IMR-90 (cell line): ENCODE data around the gene SLCO3A1. TPM values are rescaled to one million over a fixed set of nuclear protein-coding genes. Genes with fewer than 3 reads are reported as not detected.

Source experiments
- ATAC-seq: fragments of 200-7000 bp; cut with Tn5 transposase; 2 replicates; pipeline ENCODE4 v1.9.1; 2020; ENCODE audit warnings: low read depth, mild to moderate bottlenecking, moderate library complexity
- BruUV-seq: library from RNA; stranded (reverse); fragments of 400-500 nt; replicated peaks from 2 replicates; lab custom pipeline; 2021; lab: Mats Ljungman, UMichigan
- CTCF ChIA-PET: fragments of 300-600 bp; formaldehyde crosslinking; extraction: SDS; loops from one replicate; lab custom pipeline; 2021; ENCODE audit warnings: antibody characterized with exemption; lab: Yijun Ruan, JAX
- POLR2A ChIA-PET: fragments of 300-600 bp; sonication (Branson Sonifier 250); formaldehyde crosslinking; loops from one replicate; lab custom pipeline; 2022; ENCODE audit warnings: antibody characterized with exemption; ENCODE audit not compliant: unreplicated experiment; lab: Charles Lee
- DNase-seq: peaks from one replicate; pipeline ENCODE4 v3.0.0; 2013
- H2AFZ ChIP-seq: replicated peaks from 2 replicates; pipeline ENCODE3; 2013; ENCODE audit warnings: low read length, mild to moderate bottlenecking; ENCODE audit not compliant: poor library complexity
- H2AK5ac ChIP-seq: 2 replicates; pipeline ENCODE4 v1.6.1; 2013; ENCODE audit warnings: low read depth, low read length, inconsistent platforms
- H2AK9ac ChIP-seq: replicated peaks from 2 replicates; pipeline ENCODE3; 2013; ENCODE audit warnings: mild to moderate bottlenecking, low read depth, low read length, moderate library complexity; ENCODE audit not compliant: poor library complexity
- H2BK120ac ChIP-seq: 2 replicates; pipeline ENCODE4 v1.6.1; 2013; ENCODE audit warnings: low read depth, low read length, inconsistent platforms
- H2BK15ac ChIP-seq: 3 replicates; pipeline ENCODE4 v1.6.1; 2013; ENCODE audit warnings: low read depth, low read length, inconsistent platforms
- H2BK20ac ChIP-seq: 2 replicates; pipeline ENCODE4 v1.6.1; 2013; ENCODE audit warnings: low read depth, mild to moderate bottlenecking, inconsistent platforms, low read length, moderate library complexity
- H2BK5ac ChIP-seq: 2 replicates; pipeline ENCODE4 v1.6.1; 2013; ENCODE audit warnings: mild to moderate bottlenecking, low read depth, low read length, inconsistent platforms; ENCODE audit not compliant: poor library complexity, severe bottlenecking
- H3K14ac ChIP-seq: replicated peaks from 2 replicates; pipeline ENCODE4 v1.6.1; 2013; ENCODE audit warnings: low read depth, low read length, inconsistent platforms
- H3K18ac ChIP-seq: 2 replicates; pipeline ENCODE4 v1.6.1; 2013; ENCODE audit warnings: low read depth, low read length, control low read depth
- H3K23ac ChIP-seq: 2 replicates; pipeline ENCODE4 v1.6.1; 2013; ENCODE audit warnings: low read depth, low read length, inconsistent platforms
- H3K27ac ChIP-seq: 2 replicates; pipeline ENCODE4 v1.5.1; 2013; ENCODE audit warnings: mild to moderate bottlenecking, control low read depth, low read length; ENCODE audit not compliant: insufficient read depth
- H3K27me3 ChIP-seq: 2 replicates; pipeline ENCODE4 v1.6.1; 2013; ENCODE audit warnings: low read length; ENCODE audit not compliant: control insufficient read depth, insufficient read depth
- H3K36me3 ChIP-seq: 2 replicates; pipeline ENCODE4 v1.6.1; 2013; ENCODE audit warnings: low read length, mixed read lengths; ENCODE audit not compliant: control insufficient read depth, insufficient read depth
- H3K4ac ChIP-seq: 2 replicates; pipeline ENCODE4 v1.6.1; 2013; ENCODE audit warnings: low read depth, low read length, inconsistent platforms
- H3K4me1 ChIP-seq: 2 replicates; pipeline ENCODE4 v1.6.1; 2013; ENCODE audit warnings: low read length, mixed read lengths; ENCODE audit not compliant: control insufficient read depth, insufficient read depth
- H3K4me2 ChIP-seq: 2 replicates; pipeline ENCODE4 v1.6.1; 2013; ENCODE audit warnings: low read depth, mild to moderate bottlenecking, control low read depth, low read length, moderate library complexity
- H3K4me3 ChIP-seq: 2 replicates; pipeline ENCODE4 v1.5.1; 2013; ENCODE audit warnings: low read depth, mild to moderate bottlenecking, control low read depth, low read length, moderate library complexity; ENCODE audit not compliant: insufficient read depth
- H3K56ac ChIP-seq: 2 replicates; pipeline ENCODE4 v1.6.1; 2013; ENCODE audit warnings: low read length, inconsistent platforms; ENCODE audit not compliant: insufficient read depth; ENCODE audit errors: extremely low read depth
- H3K79me1 ChIP-seq, 2 experiments: 2 replicates each; pipeline ENCODE4 v1.6.1; 2013; ENCODE audit warnings: low read length in 2 of 2, inconsistent platforms in 1 of 2, low read depth in 1 of 2
- H3K9ac ChIP-seq: 2 replicates; pipeline ENCODE4 v1.6.1; 2013; ENCODE audit warnings: low read depth, low read length, control low read depth
- H3K9me1 ChIP-seq: 2 replicates; pipeline ENCODE4 v1.6.1; 2013; ENCODE audit warnings: low read length, inconsistent platforms; ENCODE audit not compliant: insufficient read depth
- H3K9me3 ChIP-seq: 2 replicates; pipeline ENCODE4 v1.6.1; 2013; ENCODE audit warnings: low read length; ENCODE audit not compliant: control insufficient read depth, insufficient read depth
- H4K20me1 ChIP-seq: 2 replicates; pipeline ENCODE4 v1.6.1; 2013; ENCODE audit warnings: low read length, inconsistent platforms; ENCODE audit not compliant: insufficient read depth
- H4K5ac ChIP-seq: 2 replicates; pipeline ENCODE4 v1.6.1; 2013; ENCODE audit warnings: mild to moderate bottlenecking, low read depth, low read length, control low read depth
- H4K8ac ChIP-seq, 2 experiments: 2 replicates each; pipeline ENCODE4 v1.6.1; 2013; ENCODE audit warnings: low read depth in 2 of 2, low read length in 2 of 2, control low read depth in 1 of 2, inconsistent platforms in 1 of 2
- H4K91ac ChIP-seq: 2 replicates; pipeline ENCODE4 v1.6.1; 2013; ENCODE audit warnings: low read depth, low read length, inconsistent platforms; ENCODE audit not compliant: insufficient read depth
- MAZ ChIP-seq: IDR thresholded peaks from 2 replicates; pipeline ENCODE4 v1.6.1; 2012; ENCODE audit warnings: low read depth, mild to moderate bottlenecking, low read length, improper control_type of control experiment, moderate library complexity, borderline replicate concordance
- RFX5 ChIP-seq: IDR thresholded peaks from 2 replicates; pipeline ENCODE4 v1.8.0; 2012; ENCODE audit warnings: low read depth, mild to moderate bottlenecking, low read length, moderate library complexity
- WGBS, 2 experiments: methylation state at CpG; one replicate each; pipeline versions ENCODE4 v1.1.5 to v1.1.7; 2013; ENCODE audit warnings: missing lambda C conversion rate in 2 of 2; ENCODE audit not compliant: insufficient read length in 1 of 2; ENCODE audit errors: extremely low coverage in 2 of 2; 5-methylcytosine and 5-hydroxymethylcytosine counted together
- dilution Hi-C: fragments of 300-500 bp; cut with HindIII; formaldehyde crosslinking; loops from one replicate; pipeline ENCODE4 v1.14.3; 2018; ENCODE audit warnings: low sequenced_read_pairs; ENCODE audit not compliant: unreplicated experiment
- in situ Hi-C: fragments of 300-500 bp; cut with MboI; formaldehyde crosslinking; loops from 3 replicates; pipeline ENCODE4 v1.14.3; 2019; ENCODE audit warnings: low sequenced_read_pairs, inconsistent platforms, mixed read lengths
- intact Hi-C: fragments of 100-400 bp; cut with micrococcal nuclease; formaldehyde crosslinking; loops from 2 replicates; pipeline ENCODE4 v1.10.0; 2022
- polyA plus RNA-seq, 3 experiments: library from polyadenylated mRNA; depleted of rRNA; stranded (reverse); fragments of >200 nt; gene quantifications; 2 replicates each; pipeline ENCODE4 v1.2.3, GENCODE V29; 2012; ENCODE audit warnings: low replicate concordance in 1 of 3
- total RNA-seq: library from RNA; depleted of rRNA; stranded (reverse); fragments of >200 nt; gene quantifications from 2 replicates; pipeline ENCODE4 v1.2.3, GENCODE V29; 2012

SLCO3A1 gene
- total and polyA plus RNA-seq, 2 of the 4 experiments (the other 2 are of a cell fraction), result 4.7 to 8.1 TPM

DNA sequence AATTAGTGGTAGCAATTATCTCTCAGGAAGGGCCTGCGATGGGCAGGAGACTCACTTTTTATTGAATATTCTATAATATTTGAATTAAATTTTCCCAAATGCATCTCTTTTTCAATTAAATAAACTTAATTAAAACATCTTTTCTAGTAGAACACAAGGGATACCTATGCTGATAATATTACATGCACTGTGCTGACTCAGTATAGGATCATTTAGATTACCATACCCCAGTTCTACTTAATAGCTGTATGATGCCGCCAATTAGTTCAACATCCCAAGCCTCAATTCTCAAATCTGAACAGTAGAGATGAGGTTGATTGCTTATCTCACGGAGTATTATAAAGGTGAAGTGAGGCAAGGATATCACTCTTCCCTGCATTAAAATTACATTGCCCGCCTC lies 149.2 kb downstream of the SLCO3A1 start:
- Histone ChIP-seq H4K91ac (no peak overlapping the region), H2AK5ac (no peak overlapping the region), H4K8ac (no peak overlapping the region), H2BK120ac (no peak overlapping the region), H3K79me1 (no peaks in the 10 kb centered on the region; a peak in 1 of 4 replicates), H2BK5ac (no peak overlapping the region), H3K27me3 (no peaks in the 10 kb centered on the region), H3K9me3 (no peaks in the 10 kb centered on the region), H3K9me1 (no peaks in the 10 kb centered on the region), H4K5ac (no peak overlapping the region), H2BK15ac (no peak overlapping the region), H2BK20ac (no peak overlapping the region), H3K14ac (no peak overlapping the region), H3K56ac (no peak overlapping the region), H3K4me1 (no peaks in the 10 kb centered on the region), H2AFZ (no peak overlapping the region), H2AK9ac (no peak overlapping the region), H3K18ac (no peak overlapping the region), H3K4ac (no peak overlapping the region), H3K4me3 (no peak overlapping the region), H3K9ac (no peak overlapping the region), H3K36me3 (no peaks in the 10 kb centered on the region), H3K4me2 (no peak overlapping the region), H4K20me1 (no peaks in the 10 kb centered on the region), H3K27ac (no peak overlapping the region), H3K23ac (no peak overlapping the region)
- dilution Hi-C loops, result no loop called here
- BruUV-seq, result no TSS peak
- no peak for DNase-seq
- ChIA-PET POLR2A (no interaction called here), CTCF (interaction anchor here (0.6 kb wide), 1 partner anchor 15 kb away, joined by 3 read pairs; no protein-coding TSS in a partner anchor)
- ATAC-seq, result no peak
- intact Hi-C loops, result no loop called here
- in situ Hi-C loops, result no loop called here
- TF ChIP-seq RFX5 (no peak), MAZ (no peak)
- no CpG with 5 or more reads among the region's 4 CpGs for WGBS, 2 experiments
